Measurements from ENCODE around the gene APRT.
"Not testable (repeated sequence)": the region's sequence is repeated elsewhere in the genome, so short reads cannot be mapped to it uniquely, and the experiment has no call there.

Gene APRT

DNA sequence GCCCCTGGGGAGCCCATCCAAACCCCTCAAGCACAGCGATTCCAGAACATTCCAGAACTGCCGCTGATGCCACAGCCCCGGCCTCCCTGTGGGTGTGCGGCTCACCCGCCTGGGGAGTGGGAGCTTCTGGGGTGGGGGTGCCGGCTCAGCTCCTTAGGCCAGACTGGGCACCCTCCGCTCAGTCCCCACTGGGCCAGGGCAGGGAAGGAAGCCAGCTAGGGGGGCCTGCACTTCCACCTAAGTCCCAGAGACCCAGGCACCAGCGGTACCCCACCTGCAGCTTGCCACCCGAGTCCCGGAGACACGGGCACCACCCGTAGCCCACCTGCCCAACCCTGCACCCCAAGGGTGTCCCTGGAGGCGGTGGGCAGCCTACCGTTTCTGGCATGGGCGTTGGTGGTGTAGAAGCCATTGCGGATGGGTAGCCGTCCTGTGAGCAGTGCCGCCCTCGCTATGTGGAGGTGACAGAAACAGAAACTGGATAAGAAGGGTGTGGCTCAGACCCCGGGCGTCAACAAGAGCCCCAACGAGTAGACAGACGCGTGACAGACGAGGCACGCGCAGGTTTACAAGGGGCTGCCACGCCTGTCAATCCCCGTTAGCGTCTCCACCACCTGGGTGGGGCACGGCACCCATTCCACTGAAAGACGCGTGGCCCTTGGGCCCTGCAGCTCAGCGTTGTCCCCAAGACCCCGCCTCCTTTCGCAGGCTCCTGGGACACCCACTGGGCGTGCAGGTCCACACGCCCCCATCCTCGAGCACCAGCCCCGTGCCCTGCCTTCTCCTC lies 30.0 kb upstream of the APRT start:
- DNase-seq (ENCODE audit: low spot score) = no peak

DNA sequence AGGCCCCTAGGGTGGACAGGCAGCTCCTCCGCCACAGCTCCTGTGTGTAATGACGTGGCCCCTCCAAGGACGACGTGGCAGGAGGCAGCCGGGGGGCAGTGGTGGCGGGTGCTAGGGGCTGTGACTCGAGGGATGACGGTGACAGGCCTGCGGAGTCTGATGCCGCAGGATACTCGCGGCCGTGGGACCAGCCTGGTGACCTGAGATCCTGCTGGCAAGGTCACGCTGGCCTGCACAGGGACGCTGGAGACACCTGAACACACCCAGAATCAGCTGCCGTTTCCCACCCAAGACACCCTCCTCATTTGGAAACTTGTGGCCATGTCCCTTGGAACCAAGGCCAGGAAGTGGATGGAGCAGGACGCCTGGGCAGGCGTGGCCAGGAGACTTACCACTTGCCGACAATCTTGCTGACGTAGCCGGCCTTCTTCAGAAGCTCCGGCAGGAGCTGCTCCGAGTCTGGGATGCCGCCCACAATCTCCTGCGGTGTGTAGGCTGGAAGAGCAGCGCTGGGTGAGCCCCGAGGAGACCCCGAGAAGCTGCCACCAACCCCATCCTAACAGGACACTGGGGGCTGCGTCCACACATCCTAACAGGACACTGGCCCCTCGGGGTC lies 29.0 kb upstream of the APRT start:
- no peak for DNase-seq (ENCODE audit: low spot score)

- no peak for DNase-seq (ENCODE audit: low spot score)
These were observed 28.2 kb upstream of the APRT start for GRCh38 chr16:88839745-88840599.

DNA sequence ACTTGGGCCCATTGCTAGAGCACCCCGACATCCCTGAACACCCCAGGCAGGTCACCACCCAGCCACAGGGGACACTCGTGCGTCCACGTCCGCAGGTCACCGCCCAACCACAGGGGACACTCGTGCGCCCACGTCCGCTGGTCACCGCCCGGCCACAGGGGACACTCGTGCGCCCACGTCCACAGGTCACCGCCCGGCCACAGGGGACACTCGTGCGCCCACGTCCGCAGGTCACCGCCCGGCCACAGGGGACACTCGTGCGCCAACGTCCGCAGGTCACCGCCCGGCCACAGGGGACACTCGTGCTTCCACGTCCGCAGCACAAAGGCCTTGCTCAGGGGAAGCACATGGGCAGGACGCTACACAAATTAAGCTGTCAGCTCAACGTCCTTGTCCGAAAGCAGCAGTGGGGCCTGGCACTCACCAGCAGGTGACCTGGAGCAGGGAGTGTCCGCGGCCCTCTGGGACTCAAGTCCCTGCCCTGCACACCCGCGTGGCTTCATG lies 27.4 kb upstream of the APRT start:
- DNase-seq (ENCODE audit: low spot score) = no peak

- no peak for DNase-seq (ENCODE audit: low spot score)
These were observed 26.8 kb upstream of the APRT start for GRCh38 chr16:88838566-88838965.

GRCh38 chr16:88837806-88838205 lies 26.1 kb upstream of the APRT start:
- no peak for DNase-seq (ENCODE audit: low spot score)

GRCh38 chr16:88836791-88837190 lies 25.1 kb upstream of the APRT start:
- DNase-seq (ENCODE audit: low spot score) = no peak

GRCh38 chr16:88835818-88836217 lies 24.1 kb upstream of the APRT start:
- no peak for DNase-seq (ENCODE audit: low spot score)

GRCh38 chr16:88835383-88835782 lies 23.7 kb upstream of the APRT start:
- DNase-seq (ENCODE audit: low spot score) = no peak

- no peak for DNase-seq (ENCODE audit: low spot score)
These were observed 22.9 kb upstream of the APRT start for GRCh38 chr16:88834670-88835069.

DNA sequence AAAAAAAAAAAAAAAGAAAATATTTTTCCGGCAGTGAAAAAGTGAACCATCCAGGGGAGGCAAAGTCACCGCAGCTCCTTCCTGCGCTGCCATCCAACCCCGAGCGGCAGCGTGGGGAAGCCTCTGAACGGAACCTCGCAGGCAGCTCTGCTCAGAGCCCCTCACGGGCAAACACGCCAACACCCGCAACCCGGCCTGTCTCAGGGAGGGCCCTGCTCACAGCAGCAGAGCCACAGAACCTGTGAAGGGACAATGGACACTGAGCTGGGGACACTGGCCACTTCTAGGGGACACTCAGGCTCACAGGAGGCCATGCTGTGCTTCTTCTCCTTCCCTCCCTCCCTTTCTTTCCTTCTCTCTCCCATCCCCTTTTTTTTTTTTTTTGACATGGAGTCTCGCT lies 21.4 kb upstream of the APRT start:
- DNase-seq (ENCODE audit: low spot score) = no peak

GRCh38 chr16:88831838-88832237 lies 20.1 kb upstream of the APRT start:
- no peak for DNase-seq (ENCODE audit: low spot score)

- DNase-seq (ENCODE audit: low spot score) = no peak
These were observed 19.1 kb upstream of the APRT start for GRCh38 chr16:88830783-88831182.

DNA sequence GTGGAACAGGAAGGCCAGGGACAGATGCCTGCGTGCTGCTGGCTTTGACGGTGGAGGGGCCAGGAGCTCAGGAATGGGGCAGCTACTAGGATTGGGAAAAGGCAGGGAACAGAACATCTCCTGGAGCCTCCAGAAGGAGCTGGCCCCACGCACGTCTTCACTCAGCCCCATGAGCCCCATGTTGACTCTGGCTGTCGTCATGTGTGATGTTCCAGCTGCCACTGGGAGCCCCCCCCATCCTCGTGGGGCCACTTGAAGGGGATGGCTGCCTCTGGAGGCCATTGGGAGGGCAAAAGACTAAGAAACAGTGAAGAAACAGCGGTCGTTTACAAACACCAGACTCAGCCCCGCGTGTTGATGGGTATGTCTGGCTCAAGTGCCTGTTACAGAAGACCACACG lies 18.5 kb upstream of the APRT start:
- no peak for DNase-seq (ENCODE audit: low spot score)

GRCh38 chr16:88828711-88829110 lies 17.0 kb upstream of the APRT start:
- DNase-seq (ENCODE audit: low spot score) = no peak

- DNase-seq (ENCODE audit: low spot score) = no peak
These were observed 16.0 kb upstream of the APRT start for GRCh38 chr16:88827727-88828126.

DNA sequence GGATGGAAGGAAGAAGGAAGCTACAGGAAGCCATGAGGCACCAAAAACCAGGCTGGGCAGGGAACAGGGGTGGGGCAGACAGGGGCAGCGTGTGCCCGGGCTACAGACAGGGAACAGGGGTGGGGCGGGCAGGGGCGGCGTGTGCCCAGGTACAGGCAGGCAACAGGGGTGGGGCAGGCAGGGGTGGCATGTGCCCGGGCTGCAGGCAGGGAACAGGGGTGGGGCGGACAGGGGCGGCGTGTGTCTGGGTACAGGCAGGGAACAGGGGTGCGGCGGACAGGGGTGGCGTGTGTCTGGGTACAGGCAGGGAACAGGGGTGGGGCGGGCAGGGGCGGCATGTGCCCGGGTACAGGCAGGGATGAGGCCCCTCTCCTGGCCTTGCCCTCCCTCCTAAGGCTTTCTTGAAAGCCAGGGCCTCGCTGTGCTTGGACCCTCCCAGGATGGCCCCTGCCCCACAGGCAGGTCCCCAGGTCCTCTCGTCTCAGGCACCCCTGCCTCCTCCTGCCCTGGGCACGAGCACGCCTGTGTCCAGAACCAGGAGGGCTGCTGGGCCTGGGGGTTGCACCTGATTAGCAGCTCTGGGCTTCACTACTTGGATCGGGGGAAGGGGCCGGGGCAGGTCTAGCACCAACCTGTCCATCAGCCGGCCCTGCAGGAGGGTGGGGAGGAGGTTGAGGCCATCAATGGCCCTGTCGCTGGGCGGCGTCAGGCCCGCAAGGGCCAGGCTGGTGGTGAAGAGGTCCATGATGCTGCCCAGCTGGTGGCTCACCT lies 14.5 kb upstream of the APRT start:
- no peak for DNase-seq (ENCODE audit: low spot score)

- DNase-seq (ENCODE audit: low spot score) = no peak
These were observed 13.4 kb upstream of the APRT start for GRCh38 chr16:88825146-88825545.

- no peak for DNase-seq (ENCODE audit: low spot score)
These were observed 12.7 kb upstream of the APRT start for GRCh38 chr16:88824256-88825077.

- DNase-seq (ENCODE audit: low spot score) = not testable (repeated sequence)
These were observed 11.9 kb upstream of the APRT start for GRCh38 chr16:88823646-88824045.
